Lung (tissue), 12 donors: ENCODE results near the gene TRIM47. TPM values are rescaled to one million over a fixed set of nuclear protein-coding genes. Genes with fewer than 3 reads are reported as not detected.

Source experiments
- ATAC-seq: fragments of 200-7000 bp; cut with Tn5 transposase; one replicate; pipeline ENCODE4 v1.9.1; 2020; ENCODE audit warnings: moderate number of reproducible peaks; ENCODE audit not compliant: insufficient read depth, low FRiP score
- DNase-seq, 3 donors: peaks; one replicate each; pipeline ENCODE4 v3.0.0-alpha.2; 2013 to 2017
- H3K27ac ChIP-seq, 2 donors: one replicate each; pipeline ENCODE4 v1.5.1; 2013; ENCODE audit warnings: mild to moderate bottlenecking in 2 of 2, moderate library complexity in 2 of 2, control low read depth in 1 of 2, inconsistent platforms in 1 of 2, low read depth in 1 of 2, low read length in 1 of 2
- H3K27me3 ChIP-seq, 3 donors: one replicate each; pipeline ENCODE4 v1.5.1; 2013; ENCODE audit warnings: low read length in 2 of 3; ENCODE audit not compliant: control insufficient read depth in 3 of 3, insufficient read depth in 3 of 3
- H3K36me3 ChIP-seq, 4 donors: one replicate each; pipeline ENCODE4 v1.5.1; 2013; ENCODE audit warnings: low read length in 4 of 4, mild to moderate bottlenecking in 1 of 4, moderate library complexity in 1 of 4; ENCODE audit not compliant: control insufficient read depth in 4 of 4, insufficient read depth in 4 of 4
- H3K4me1 ChIP-seq, 5 donors: one replicate each; pipeline ENCODE4 v1.5.1; 2013; ENCODE audit warnings: low read length in 5 of 5, mild to moderate bottlenecking in 2 of 5, moderate library complexity in 1 of 5; ENCODE audit not compliant: control insufficient read depth in 5 of 5, insufficient read depth in 5 of 5
- H3K4me3 ChIP-seq: one replicate; pipeline ENCODE4 v1.5.1; 2013; ENCODE audit warnings: mild to moderate bottlenecking, control low read depth, moderate library complexity
- H3K9ac ChIP-seq, 2 donors: one replicate each; pipeline ENCODE4 v1.5.1; 2013; ENCODE audit warnings: low read length in 2 of 2, control low read depth in 1 of 2; ENCODE audit not compliant: insufficient read depth in 1 of 2
- H3K9me3 ChIP-seq, 4 donors: one replicate each; pipeline ENCODE4 v1.5.1; 2013; ENCODE audit warnings: low read length in 3 of 4, mild to moderate bottlenecking in 1 of 4, moderate library complexity in 1 of 4; ENCODE audit not compliant: control insufficient read depth in 4 of 4, insufficient read depth in 3 of 4
- WGBS, 2 donors: extraction: QIAGEN DNeasy Blood & Tissue Kit; methylation state at CpG; one replicate each; pipeline ENCODE4 v1.1.7; 2013; 5-methylcytosine and 5-hydroxymethylcytosine counted together
- polyA plus RNA-seq, 2 donors: library from polyadenylated mRNA; stranded (reverse); fragments of 200-250 nt; gene quantifications; one replicate each; pipeline ENCODE4 v1.2.1, GENCODE V29; 2013
- total RNA-seq, 2 donors: library from RNA; depleted of rRNA in 1 of 2; stranded (reverse); fragments of >200 nt in 1 of 2; gene quantifications; one replicate each; pipeline ENCODE4 v1.2.1, GENCODE V29; 2014 to 2021
- TF ChIP-seq, protein P1 (sequence below): IDR thresholded peaks from 2 replicates; pipeline ENCODE4 v1.5.1; 2012; ENCODE audit warnings: mild to moderate bottlenecking; ENCODE audit errors: control extremely low read depth, extremely low read depth
- donor health status: control.
- donor health status: control.
- donor health status: Bipolar disorder and iron deficiency.
- donor health status: healthy.
- donor health status: DM: yes; HTN: yes; CAD: no.

TRIM47 gene
- total and polyA plus RNA-seq, 4 donors: 22.9 to 78.3 (median 28.0) TPM

DNA sequence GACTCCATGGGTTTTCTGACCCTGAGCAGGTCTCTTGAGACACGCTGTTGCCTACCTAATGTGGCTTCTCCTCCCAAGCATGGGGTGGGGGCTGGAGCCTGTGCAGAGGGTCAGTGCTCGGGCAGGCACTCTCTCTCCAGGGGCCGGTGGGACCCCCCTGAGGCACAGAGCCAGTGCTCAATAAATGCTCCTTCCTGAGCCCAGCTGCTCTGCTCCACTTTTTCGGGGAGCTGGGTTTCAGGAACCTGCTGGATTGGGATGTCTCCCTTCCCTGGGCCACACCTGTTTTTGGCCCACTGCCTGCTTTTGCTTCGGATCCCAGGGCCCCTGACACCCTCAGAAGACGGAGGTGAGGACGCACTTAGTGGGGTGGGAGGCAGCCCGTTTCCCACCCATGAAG is 19.7 kb upstream of the TRIM47 start:
- Histone ChIP-seq H3K36me3 (peaks cover 0 to 31% (median 12%) of the 10 kb centered on the region in 4 donors), H3K27me3 (no peaks in the 10 kb centered on the region), H3K9ac (no peak overlapping the region), H3K27ac (no peak overlapping the region), H3K4me1 (peaks cover 0 to 29% (median 9%) of the 10 kb centered on the region in 5 donors), H3K4me3 (no peak overlapping the region), H3K9me3 (no peaks in the 10 kb centered on the region)
- WGBS, 2 donors: 90 to 95% methylated on average over 8 of the region's 8 CpGs
- TF ChIP-seq, protein P1, sequence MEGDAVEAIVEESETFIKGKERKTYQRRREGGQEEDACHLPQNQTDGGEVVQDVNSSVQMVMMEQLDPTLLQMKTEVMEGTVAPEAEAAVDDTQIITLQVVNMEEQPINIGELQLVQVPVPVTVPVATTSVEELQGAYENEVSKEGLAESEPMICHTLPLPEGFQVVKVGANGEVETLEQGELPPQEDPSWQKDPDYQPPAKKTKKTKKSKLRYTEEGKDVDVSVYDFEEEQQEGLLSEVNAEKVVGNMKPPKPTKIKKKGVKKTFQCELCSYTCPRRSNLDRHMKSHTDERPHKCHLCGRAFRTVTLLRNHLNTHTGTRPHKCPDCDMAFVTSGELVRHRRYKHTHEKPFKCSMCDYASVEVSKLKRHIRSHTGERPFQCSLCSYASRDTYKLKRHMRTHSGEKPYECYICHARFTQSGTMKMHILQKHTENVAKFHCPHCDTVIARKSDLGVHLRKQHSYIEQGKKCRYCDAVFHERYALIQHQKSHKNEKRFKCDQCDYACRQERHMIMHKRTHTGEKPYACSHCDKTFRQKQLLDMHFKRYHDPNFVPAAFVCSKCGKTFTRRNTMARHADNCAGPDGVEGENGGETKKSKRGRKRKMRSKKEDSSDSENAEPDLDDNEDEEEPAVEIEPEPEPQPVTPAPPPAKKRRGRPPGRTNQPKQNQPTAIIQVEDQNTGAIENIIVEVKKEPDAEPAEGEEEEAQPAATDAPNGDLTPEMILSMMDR: no peak
- no peak for DNase-seq
- no peak for ATAC-seq

DNA sequence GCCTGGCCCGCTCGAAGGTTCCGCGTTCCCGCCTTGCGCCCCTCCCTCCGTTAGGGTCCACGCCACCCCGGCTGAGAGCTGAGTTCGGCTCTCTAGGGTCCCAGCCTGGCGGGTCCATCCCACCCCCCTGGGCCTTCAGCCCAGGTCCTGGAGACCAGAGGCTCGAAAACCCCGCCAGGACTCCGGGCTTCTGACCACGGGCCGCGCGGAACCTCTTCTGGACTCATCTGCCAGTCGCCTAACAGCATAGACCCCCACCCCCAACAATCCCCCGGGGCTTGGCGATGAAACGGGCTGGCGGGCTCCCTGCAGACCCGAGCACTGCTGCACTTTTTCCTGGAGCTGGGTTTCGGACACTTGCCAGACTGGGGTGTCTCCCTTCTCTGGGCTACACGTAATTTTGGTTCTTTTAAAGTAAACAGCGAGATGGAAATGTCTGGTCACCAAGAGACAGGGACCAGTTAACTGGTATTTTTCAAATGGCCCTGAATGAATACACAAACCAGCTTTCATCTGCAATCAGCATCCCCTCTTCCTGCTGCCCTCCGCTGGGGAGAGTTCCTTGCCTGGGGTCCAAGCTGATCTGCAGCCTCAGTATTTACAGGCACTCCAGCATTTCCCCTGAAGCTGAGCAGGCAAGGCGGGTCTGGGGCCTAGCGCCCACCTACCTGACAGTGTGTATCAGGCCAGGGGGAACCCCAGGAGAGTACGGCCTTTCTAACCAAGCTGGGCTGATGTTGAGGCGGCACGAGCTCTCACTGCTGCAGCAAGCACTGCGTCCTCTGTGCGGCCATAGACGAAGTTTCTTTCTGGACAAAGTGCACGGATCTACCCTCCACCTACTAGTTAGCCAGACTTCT is 19.0 kb upstream of the TRIM47 start:
- TF ChIP-seq, protein P1: no peak
- no peaks in the 10 kb centered on the region for H3K9me3 ChIP-seq
- H3K27me3 ChIP-seq: no peaks in the 10 kb centered on the region
- H3K27ac ChIP-seq: peak overlapping the region; percentile 95
- DNase-seq: peak in 2 of 3 donors; percentile 43 to 49
- H3K36me3 ChIP-seq: peaks cover 0 to 36% (median 12%) of the 10 kb centered on the region in 4 donors
- H3K4me3 ChIP-seq: no peak overlapping the region
- no peak overlapping the region for H3K9ac ChIP-seq
- WGBS, 2 donors: 59 to 73% methylated on average over 28 to 37 of the region's 37 CpGs
- ATAC-seq: no peak
- H3K4me1 ChIP-seq: peaks cover 0 to 29% (median 9%) of the 10 kb centered on the region in 5 donors

- Histone ChIP-seq H3K4me1 (peaks cover 0 to 36% (median 9%) of the 10 kb centered on the region in 5 donors), H3K36me3 (peaks cover 0 to 40% (median 12%) of the 10 kb centered on the region in 4 donors), H3K9me3 (no peaks in the 10 kb centered on the region), H3K4me3 (peak within 1 kb of the TSS; percentile 69), H3K27me3 (no peaks in the 10 kb centered on the region), H3K27ac (peak within 1 kb of the TSS; percentile 95), H3K9ac (peak within 1 kb of the TSS; percentile 37 to 65)
- ATAC-seq (peak; percentile 88), DNase-seq (peak; percentile 86 to 90 (median 87))
- TF ChIP-seq, protein P1: peak; percentile 36
- WGBS, 2 donors: 0% methylated on average over 72 to 102 of the region's 102 CpGs
These were observed 18.2 kb upstream of the TRIM47 start, which contains the start of gene TRIM65 for GRCh38 chr17:75896415-75897159. TSS of gene TRIM65 (minus strand) at chr17:75896951. CDS start at chr17:75896937, 14 bp downstream.
